ENCODE measurements around the gene TTC28. TPM values are rescaled to one million over a fixed set of nuclear protein-coding genes. Genes with fewer than 3 reads are reported as not detected.
"Not testable (repeated sequence)": the region's sequence is repeated elsewhere in the genome, so short reads cannot be mapped to it uniquely, and the experiment has no call there.

Gene TTC28
- total RNA-seq, 2 donors from 2014 or later = 94.2 to 170 TPM

DNA sequence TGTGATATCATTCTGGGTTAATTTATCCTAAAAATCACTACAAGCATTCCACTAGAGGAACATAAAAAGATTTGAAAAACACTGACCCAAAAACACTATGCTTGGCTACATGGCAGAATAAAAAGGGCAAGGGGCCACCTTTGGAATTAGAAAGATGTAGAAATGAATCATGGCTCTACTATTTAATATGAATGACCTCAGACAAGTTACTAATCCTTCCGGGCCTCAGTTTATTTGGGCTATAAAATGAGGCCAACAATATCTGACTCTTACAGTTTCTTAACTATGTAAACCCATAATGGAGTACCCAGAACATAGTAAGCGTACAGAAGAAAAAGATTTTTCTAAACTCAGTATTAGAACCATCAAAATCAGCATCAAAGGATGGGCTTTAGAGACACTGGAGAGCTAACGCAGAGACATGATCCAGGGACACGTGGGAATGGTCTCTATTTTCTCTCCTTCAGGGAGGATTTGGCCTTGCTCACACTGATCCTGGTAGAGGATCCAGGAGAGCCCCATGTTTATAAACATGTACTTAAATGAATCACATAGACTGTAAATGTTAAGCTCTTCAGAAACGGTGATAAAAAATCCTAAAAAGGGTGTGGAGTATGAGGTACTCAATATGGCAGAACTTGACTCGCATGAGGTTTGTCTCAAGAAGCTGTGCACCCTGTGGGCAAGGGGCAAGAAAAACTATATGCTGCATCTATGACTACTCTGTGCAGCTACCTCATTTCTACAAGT lies 472.2 kb downstream of the TTC28 start:
- H3K27ac ChIP-seq = peak overlapping the region in 1 of 2 donors; percentile 33
- no peak overlapping the region for H3K4me3 ChIP-seq
- ATAC-seq (ENCODE audit: insufficient number of reproducible peaks, low FRiP score, low read depth) (peak; percentile 36), DNase-seq (ENCODE audit: low spot score) (no peak)
- H3K36me3 ChIP-seq = no peaks in the 10 kb centered on the region
- peaks cover 0 to 12% of the 10 kb centered on the region in 2 donors for H3K4me1 ChIP-seq (ENCODE audit: control insufficient read depth in 1 of 2, low read depth in 2 of 2)
- H3K9me3 ChIP-seq = peaks cover 3% of the 10 kb centered on the region
- no peak for TF ChIP-seq CTCF (IDR thresholded peaks at IDR 0.05)
- no peaks in the 10 kb centered on the region for H3K27me3 ChIP-seq (replicated peaks; ENCODE audit: insufficient read depth)

DNA sequence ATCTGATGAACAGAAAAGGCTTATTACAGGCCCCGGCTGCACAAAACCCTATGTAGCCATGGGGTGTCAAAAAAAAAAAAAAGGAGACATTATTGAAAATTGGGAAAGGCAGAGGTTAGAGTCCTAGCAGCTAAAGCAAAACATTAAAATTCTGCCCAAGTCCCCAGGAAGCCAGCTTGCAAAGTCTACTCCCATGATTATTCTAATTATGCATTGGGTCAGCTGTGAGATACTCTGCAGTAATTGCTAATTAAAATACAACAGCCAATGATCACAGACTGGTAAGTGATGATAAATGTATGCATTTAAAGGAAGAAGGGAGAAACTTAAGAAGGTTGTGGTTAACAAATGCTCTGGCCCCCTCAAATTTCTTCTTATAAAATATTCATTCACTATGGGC lies 473.7 kb downstream of the TTC28 start:
- no peak overlapping the region for H3K27ac ChIP-seq
- TF ChIP-seq CTCF (IDR thresholded peaks at IDR 0.05) = no peak
- no peaks in the 10 kb centered on the region for H3K36me3 ChIP-seq
- H3K4me3 ChIP-seq = no peak overlapping the region
- DNase-seq (ENCODE audit: low spot score) = no peak
- H3K27me3 ChIP-seq (replicated peaks; ENCODE audit: insufficient read depth) = no peaks in the 10 kb centered on the region
- peaks cover 0 to 12% of the 10 kb centered on the region in 2 donors for H3K4me1 ChIP-seq (ENCODE audit: control insufficient read depth in 1 of 2, low read depth in 2 of 2)
- peaks cover 3% of the 10 kb centered on the region for H3K9me3 ChIP-seq
- no peak for ATAC-seq (ENCODE audit: insufficient number of reproducible peaks, low FRiP score, low read depth)

DNA sequence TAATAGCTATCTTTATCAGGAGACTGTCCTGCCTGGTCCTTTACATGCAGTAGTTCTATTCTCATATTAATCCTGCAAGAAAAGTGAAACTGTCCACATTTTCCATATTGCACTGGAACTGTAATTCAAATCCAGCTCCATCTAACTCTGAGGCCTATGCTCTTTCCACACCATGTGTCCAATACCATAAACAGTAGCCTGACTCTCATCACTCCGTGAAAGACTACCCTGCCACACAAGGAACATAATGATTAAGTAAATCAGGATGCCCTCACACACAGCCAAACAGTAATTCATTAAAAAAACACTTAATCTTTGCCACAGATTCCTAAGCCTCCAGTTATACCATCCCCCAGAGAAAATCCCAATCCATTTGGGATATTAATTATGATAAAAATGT lies 475.3 kb downstream of the TTC28 start:
- Histone ChIP-seq H3K27me3 (replicated peaks; ENCODE audit: insufficient read depth) (no peaks in the 10 kb centered on the region), H3K27ac (no peak overlapping the region), H3K4me3 (no peak overlapping the region), H3K4me1 (ENCODE audit: control insufficient read depth in 1 of 2, low read depth in 2 of 2) (peaks cover 0 to 12% of the 10 kb centered on the region in 2 donors), H3K9me3 (no peaks in the 10 kb centered on the region), H3K36me3 (no peaks in the 10 kb centered on the region)
- no peak for TF ChIP-seq CTCF (IDR thresholded peaks at IDR 0.05)
- DNase-seq (ENCODE audit: low spot score) (no peak), ATAC-seq (ENCODE audit: insufficient number of reproducible peaks, low FRiP score, low read depth) (no peak)

DNA sequence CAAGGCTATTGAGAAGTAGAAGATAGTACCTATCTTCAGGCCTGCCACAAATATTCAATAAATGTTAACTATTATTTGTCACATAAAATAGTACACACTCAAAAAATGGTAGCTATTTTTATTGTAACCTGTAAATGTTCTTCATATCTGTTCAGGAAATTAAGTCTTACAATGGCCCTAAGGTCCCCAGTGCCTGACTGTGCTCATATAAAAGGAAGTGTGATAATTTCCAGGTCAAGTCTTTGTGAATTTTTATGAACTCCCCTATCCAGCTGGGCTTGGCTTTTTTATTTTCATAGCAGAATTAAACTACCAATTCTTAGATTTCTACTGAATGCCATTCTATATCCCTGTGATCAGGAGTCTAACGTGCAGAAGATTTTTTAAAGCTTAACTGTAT lies 476.4 kb downstream of the TTC28 start:
- TF ChIP-seq CTCF (IDR thresholded peaks at IDR 0.05) = no peak
- DNase-seq (ENCODE audit: low spot score) (no peak), ATAC-seq (ENCODE audit: insufficient number of reproducible peaks, low FRiP score, low read depth) (no peak)
- Histone ChIP-seq H3K27me3 (replicated peaks; ENCODE audit: insufficient read depth) (no peaks in the 10 kb centered on the region), H3K27ac (no peak overlapping the region), H3K36me3 (no peaks in the 10 kb centered on the region), H3K4me1 (ENCODE audit: control insufficient read depth in 1 of 2, low read depth in 2 of 2) (peaks cover 0 to 12% of the 10 kb centered on the region in 2 donors), H3K9me3 (no peaks in the 10 kb centered on the region), H3K4me3 (no peak overlapping the region)

DNA sequence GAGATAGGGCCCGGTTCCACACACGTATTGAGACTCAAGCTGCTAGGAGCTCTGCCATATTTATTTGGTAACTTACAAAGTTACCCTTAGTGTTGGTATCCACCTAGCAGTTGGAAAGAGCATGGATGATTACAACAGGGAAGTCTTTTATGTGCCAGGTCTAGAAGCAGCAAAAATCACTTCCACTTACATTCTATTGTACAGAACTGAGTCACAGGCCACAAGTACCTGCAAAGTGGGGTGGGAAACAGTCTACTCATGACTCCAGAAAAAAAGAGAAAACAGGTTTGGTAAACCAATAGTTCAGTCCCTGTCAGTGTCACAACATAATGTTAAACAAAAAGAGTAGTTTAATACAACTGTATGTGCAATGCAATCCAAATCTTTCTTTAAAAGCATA lies 480.9 kb downstream of the TTC28 start:
- Histone ChIP-seq H3K36me3 (no peaks in the 10 kb centered on the region), H3K9me3 (no peaks in the 10 kb centered on the region), H3K27me3 (replicated peaks; ENCODE audit: insufficient read depth) (no peaks in the 10 kb centered on the region), H3K4me1 (ENCODE audit: control insufficient read depth in 1 of 2, low read depth in 2 of 2) (no peaks in the 10 kb centered on the region), H3K27ac (no peak overlapping the region), H3K4me3 (no peak overlapping the region)
- no peak for TF ChIP-seq CTCF (IDR thresholded peaks at IDR 0.05)
- no peak for DNase-seq (ENCODE audit: low spot score)
- no peak for ATAC-seq (ENCODE audit: insufficient number of reproducible peaks, low FRiP score, low read depth)

GRCh38 chr22:28191571-28191970 lies 488.1 kb downstream of the TTC28 start:
- ATAC-seq (ENCODE audit: insufficient number of reproducible peaks, low FRiP score, low read depth); H3K4me3 ChIP-seq; H3K9me3 ChIP-seq; H3K27ac ChIP-seq; H3K4me1 ChIP-seq (ENCODE audit: control insufficient read depth in 1 of 2, low read depth in 2 of 2); H3K27me3 ChIP-seq (replicated peaks; ENCODE audit: insufficient read depth); H3K36me3 ChIP-seq; DNase-seq (ENCODE audit: low spot score): not testable (repeated sequence)

Measured in thoracic aorta (tissue), 2 donors.